ENCODE results near the gene ST7. TPM values are rescaled to one million over a fixed set of nuclear protein-coding genes. Genes with fewer than 3 reads are reported as not detected.
A peak's percentile ranks its signal among the peaks of the same experiment; 100 is the strongest.

The ST7 gene
- total RNA-seq, 1 donor from 2014 or later, result 31.4 TPM

- intact Hi-C loops (cut with micrococcal nuclease), result loop anchor here (10.0 kb wide), 1 partner anchor 70 kb away; no protein-coding TSS in a partner anchor
- ATAC-seq (no peak), DNase-seq (no peak)
Observed at GRCh38 chr7:117074378-117074777, 121.1 kb downstream of the ST7 start.

- intact Hi-C loops (cut with micrococcal nuclease), result loop anchor here (10.0 kb wide), 1 partner anchor 71 kb away; no protein-coding TSS in a partner anchor
- no peak for ATAC-seq
Observed at GRCh38 chr7:117075934-117076333, 122.6 kb downstream of the ST7 start.

GRCh38 chr7:117076426-117076943 lies 123.2 kb downstream of the ST7 start:
- intact Hi-C loops (cut with micrococcal nuclease), result loop anchor here (10.0 kb wide), 1 partner anchor 72 kb away; no protein-coding TSS in a partner anchor
- DNase-seq (peak; percentile 78), ATAC-seq (peak; percentile 88)

More at GRCh38 chr7:117075934-117076333, 122.6 kb downstream of the ST7 start:
- DNase-seq, result no peak

- no peak for DNase-seq
- intact Hi-C loops (cut with micrococcal nuclease), result loop anchor here (10.0 kb wide), 1 partner anchor 73 kb away; no protein-coding TSS in a partner anchor
- no peak for ATAC-seq
Observed at GRCh38 chr7:117077658-117078057, 124.4 kb downstream of the ST7 start.

- DNase-seq (no peak), ATAC-seq (no peak)
- intact Hi-C loops (cut with micrococcal nuclease), result no loop called here
Observed at GRCh38 chr7:117082647-117083046, 129.3 kb downstream of the ST7 start.

GRCh38 chr7:117083648-117084047 lies 130.3 kb downstream of the ST7 start:
- DNase-seq (no peak), ATAC-seq (no peak)
- intact Hi-C loops (cut with micrococcal nuclease), result no loop called here

GRCh38 chr7:117084286-117084685 lies 131.0 kb downstream of the ST7 start:
- intact Hi-C loops (cut with micrococcal nuclease), result no loop called here
- DNase-seq (no peak), ATAC-seq (no peak)

GRCh38 chr7:117085275-117085674 lies 132.0 kb downstream of the ST7 start:
- ATAC-seq, result no peak
- DNase-seq, result no peak
- intact Hi-C loops (cut with micrococcal nuclease), result no loop called here

GRCh38 chr7:117085769-117086463 lies 132.6 kb downstream of the ST7 start:
- ATAC-seq, result no peak
- intact Hi-C loops (cut with micrococcal nuclease), result no loop called here

GRCh38 chr7:117086788-117087187 lies 133.5 kb downstream of the ST7 start:
- peak; percentile 54 for ATAC-seq
- intact Hi-C loops (cut with micrococcal nuclease), result no loop called here
- DNase-seq, result no peak

More at GRCh38 chr7:117085769-117086463, 132.6 kb downstream of the ST7 start:
- DNase-seq, result no peak

- ATAC-seq (no peak), DNase-seq (no peak)
- intact Hi-C loops (cut with micrococcal nuclease), result no loop called here
Observed at GRCh38 chr7:117087639-117088396, 134.5 kb downstream of the ST7 start.

- intact Hi-C loops (cut with micrococcal nuclease), result no loop called here
- DNase-seq (no peak), ATAC-seq (no peak)
Observed at GRCh38 chr7:117088623-117089194, 135.4 kb downstream of the ST7 start.

GRCh38 chr7:117090791-117091190 lies 137.5 kb downstream of the ST7 start:
- no peak for DNase-seq
- ATAC-seq, result peak; percentile 52
- intact Hi-C loops (cut with micrococcal nuclease), result no loop called here

GRCh38 chr7:117091721-117092120 lies 138.4 kb downstream of the ST7 start:
- DNase-seq (no peak), ATAC-seq (peak; percentile 63)
- intact Hi-C loops (cut with micrococcal nuclease), result no loop called here

GRCh38 chr7:117092785-117093184 lies 139.5 kb downstream of the ST7 start:
- no peak for ATAC-seq
- intact Hi-C loops (cut with micrococcal nuclease), result no loop called here
- no peak for DNase-seq

GRCh38 chr7:117094457-117094856 lies 141.2 kb downstream of the ST7 start:
- intact Hi-C loops (cut with micrococcal nuclease), result no loop called here
- DNase-seq (no peak), ATAC-seq (no peak)

GRCh38 chr7:117095055-117095454 lies 141.8 kb downstream of the ST7 start:
- no peak for DNase-seq
- peak; percentile 16 for ATAC-seq
- intact Hi-C loops (cut with micrococcal nuclease), result no loop called here

- ATAC-seq (no peak), DNase-seq (no peak)
- intact Hi-C loops (cut with micrococcal nuclease), result no loop called here
Observed at GRCh38 chr7:117096330-117096729, 143.0 kb downstream of the ST7 start.

GRCh38 chr7:117096942-117097341 lies 143.6 kb downstream of the ST7 start:
- intact Hi-C loops (cut with micrococcal nuclease), result no loop called here
- DNase-seq (no peak), ATAC-seq (no peak)

GRCh38 chr7:117097860-117098259 lies 144.6 kb downstream of the ST7 start:
- intact Hi-C loops (cut with micrococcal nuclease), result no loop called here
- ATAC-seq, result no peak
- no peak for DNase-seq
